DOHH2 (cell line): ENCODE results near the gene UTP15.

Experiments
- H3F3A ChIP-seq: fragments of 200-600 bp; sonication (generic), shearing (Covaris generic); 2 replicates; pipeline ENCODE4 v1.6.0; 2016; ENCODE audit warnings: antibody characterized with exemption, mild to moderate bottlenecking; ENCODE audit not compliant: control insufficient read depth, insufficient read depth
- H3K27ac ChIP-seq: fragments of 200-600 bp; sonication (generic); 2 replicates; pipeline ENCODE4 v1.5.1; 2014; ENCODE audit warnings: low read depth, mild to moderate bottlenecking, low read length, moderate library complexity
- H3K27me3 ChIP-seq: fragments of 200-600 bp; sonication (generic); 2 replicates; pipeline ENCODE4 v1.6.1; 2014; ENCODE audit warnings: mild to moderate bottlenecking, low read length, mixed read lengths; ENCODE audit not compliant: control insufficient read depth
- H3K36me3 ChIP-seq: fragments of 200-600 bp; sonication (generic); 2 replicates; pipeline ENCODE4 v1.6.1; 2014; ENCODE audit warnings: mild to moderate bottlenecking, low read length, moderate library complexity, mixed read lengths; ENCODE audit not compliant: control insufficient read depth
- H3K4me1 ChIP-seq: fragments of 200-600 bp; sonication (generic); 2 replicates; pipeline ENCODE4 v1.6.1; 2014; ENCODE audit warnings: mild to moderate bottlenecking, low read length, mixed read lengths; ENCODE audit not compliant: control insufficient read depth
- H3K4me2 ChIP-seq: fragments of 200-600 bp; sonication (generic); 2 replicates; pipeline ENCODE4 v1.6.0; 2014; ENCODE audit warnings: mild to moderate bottlenecking, low read length, moderate library complexity
- H3K4me3 ChIP-seq: fragments of 200-600 bp; sonication (generic); 2 replicates; pipeline ENCODE4 v1.5.1; 2014; ENCODE audit warnings: mild to moderate bottlenecking, low read length, mixed read lengths
- H3K79me2 ChIP-seq: fragments of 200-600 bp; sonication (generic); 2 replicates; pipeline ENCODE4 v1.6.1; 2014; ENCODE audit warnings: mild to moderate bottlenecking, low read length, mixed read lengths; ENCODE audit not compliant: control insufficient read depth
- H3K9me2 ChIP-seq: fragments of 200-600 bp; sonication (generic); replicated peaks from 2 replicates; pipeline ENCODE4 v1.6.1; 2014; ENCODE audit warnings: mild to moderate bottlenecking, low read length, mixed read lengths; ENCODE audit not compliant: control insufficient read depth
- H3K9me3 ChIP-seq: fragments of 200-600 bp; sonication (generic); 2 replicates; pipeline ENCODE4 v1.6.1; 2014; ENCODE audit warnings: antibody characterized with exemption, low read length, mixed read lengths; ENCODE audit not compliant: control insufficient read depth, insufficient read depth
- H4K20me1 ChIP-seq: fragments of 200-600 bp; sonication (generic); 2 replicates; pipeline ENCODE4 v1.6.0; 2014; ENCODE audit warnings: low read depth, mild to moderate bottlenecking, antibody characterized with exemption, low read length, moderate library complexity; ENCODE audit not compliant: control insufficient read depth, insufficient read depth
- EZH2phosphoT487 ChIP-seq: fragments of 200-600 bp; sonication (generic); IDR thresholded peaks from 2 replicates; pipeline ENCODE4 v1.6.1; 2017; ENCODE audit warnings: borderline replicate concordance, mild to moderate bottlenecking, antibody characterized with exemption, low read length, moderate library complexity, mixed read lengths
- TF ChIP-seq, protein P1 (sequence below): fragments of 200-600 bp; sonication (generic); IDR thresholded peaks from one replicate; pipeline ENCODE4 v1.5.1; 2014; ENCODE audit warnings: antibody characterized with exemption, mild to moderate bottlenecking, low read depth, low read length; ENCODE audit not compliant: poor library complexity, severe bottlenecking

Gene UTP15

DNA sequence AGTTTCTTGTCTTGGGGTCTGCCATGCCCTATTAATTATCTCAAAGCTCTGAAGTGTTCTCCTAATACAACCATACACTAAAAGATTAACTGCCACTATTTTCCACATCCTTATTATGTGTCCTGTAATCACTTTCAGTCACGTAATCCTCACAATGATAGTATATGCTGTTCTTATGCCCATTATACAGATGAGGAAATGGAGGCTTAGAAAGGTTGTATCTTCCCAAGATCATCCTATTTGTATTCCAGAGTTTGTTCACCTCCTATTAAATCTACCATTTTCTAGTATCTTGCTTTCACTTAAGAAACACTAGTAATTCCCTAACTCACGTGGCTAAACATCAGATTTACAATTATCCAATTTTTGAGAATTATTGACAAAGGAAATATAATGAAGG, 57.5 kb downstream of the UTP15 start:
- H3K27me3 ChIP-seq: peaks cover 28% of the 10 kb centered on the region
- no peak for TF ChIP-seq EZH2phosphoT487
- TF ChIP-seq, protein P1, sequence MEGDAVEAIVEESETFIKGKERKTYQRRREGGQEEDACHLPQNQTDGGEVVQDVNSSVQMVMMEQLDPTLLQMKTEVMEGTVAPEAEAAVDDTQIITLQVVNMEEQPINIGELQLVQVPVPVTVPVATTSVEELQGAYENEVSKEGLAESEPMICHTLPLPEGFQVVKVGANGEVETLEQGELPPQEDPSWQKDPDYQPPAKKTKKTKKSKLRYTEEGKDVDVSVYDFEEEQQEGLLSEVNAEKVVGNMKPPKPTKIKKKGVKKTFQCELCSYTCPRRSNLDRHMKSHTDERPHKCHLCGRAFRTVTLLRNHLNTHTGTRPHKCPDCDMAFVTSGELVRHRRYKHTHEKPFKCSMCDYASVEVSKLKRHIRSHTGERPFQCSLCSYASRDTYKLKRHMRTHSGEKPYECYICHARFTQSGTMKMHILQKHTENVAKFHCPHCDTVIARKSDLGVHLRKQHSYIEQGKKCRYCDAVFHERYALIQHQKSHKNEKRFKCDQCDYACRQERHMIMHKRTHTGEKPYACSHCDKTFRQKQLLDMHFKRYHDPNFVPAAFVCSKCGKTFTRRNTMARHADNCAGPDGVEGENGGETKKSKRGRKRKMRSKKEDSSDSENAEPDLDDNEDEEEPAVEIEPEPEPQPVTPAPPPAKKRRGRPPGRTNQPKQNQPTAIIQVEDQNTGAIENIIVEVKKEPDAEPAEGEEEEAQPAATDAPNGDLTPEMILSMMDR: no peak
- H3K4me1 ChIP-seq: no peaks in the 10 kb centered on the region
- no peaks in the 10 kb centered on the region for H3K9me3 ChIP-seq
- no peaks in the 10 kb centered on the region for H3K79me2 ChIP-seq
- H3K27ac ChIP-seq: no peak overlapping the region
- no peaks in the 10 kb centered on the region for H3F3A ChIP-seq
- H3K4me3 ChIP-seq: no peak overlapping the region
- H3K9me2 ChIP-seq: no peaks in the 10 kb centered on the region
- H4K20me1 ChIP-seq: no peaks in the 10 kb centered on the region
- H3K4me2 ChIP-seq: no peak overlapping the region
- no peaks in the 10 kb centered on the region for H3K36me3 ChIP-seq

DNA sequence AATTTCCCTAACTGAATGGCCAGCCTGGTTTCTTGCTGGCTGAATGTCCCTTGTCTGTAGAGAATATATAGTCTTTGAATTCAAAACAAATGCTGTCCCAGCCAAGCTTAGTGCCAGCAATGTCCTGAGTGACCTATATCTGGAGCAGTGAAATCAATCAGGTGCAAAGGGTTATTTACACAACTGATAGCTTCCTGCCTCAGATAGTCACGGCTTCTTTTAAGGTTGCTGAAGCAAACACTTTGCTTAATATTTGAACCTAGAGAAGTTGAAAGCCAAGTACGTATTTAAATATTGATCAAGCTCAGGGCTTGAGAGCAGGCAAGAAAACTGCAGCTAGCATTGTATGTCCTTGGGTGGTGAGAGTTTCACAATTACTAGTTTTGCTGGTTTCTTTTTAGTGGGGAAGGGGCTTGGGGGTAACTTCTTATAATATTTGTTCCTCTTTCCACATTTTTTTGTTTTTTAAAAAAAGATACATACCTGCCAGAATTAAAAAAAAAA, 58.4 kb downstream of the UTP15 start:
- Histone ChIP-seq H3K9me3 (no peaks in the 10 kb centered on the region), H3K27ac (no peak overlapping the region)

DNA sequence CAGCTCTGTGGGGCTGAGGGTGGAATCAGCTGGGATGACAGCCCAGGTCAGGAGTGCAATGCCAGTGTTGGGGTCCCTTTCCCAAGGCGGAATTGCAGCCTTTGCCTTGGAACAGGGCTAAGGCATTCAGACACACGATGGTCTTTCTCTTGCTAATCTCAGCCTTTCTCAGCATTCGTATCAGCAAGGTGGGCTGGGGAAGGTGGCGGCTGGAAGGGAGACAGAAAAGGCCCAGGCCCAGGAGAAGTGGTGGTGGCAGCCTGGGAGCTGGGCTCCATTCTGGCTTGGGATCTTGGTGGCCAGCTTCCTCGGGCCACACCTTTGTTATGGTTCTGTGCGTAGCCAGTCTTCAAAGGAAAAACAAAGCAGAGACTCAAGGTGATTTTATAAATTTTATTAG, 59.3 kb downstream of the UTP15 start:
- Histone ChIP-seq H3F3A (no peaks in the 10 kb centered on the region), H3K27ac (no peak overlapping the region)

More for the DNA sequence above, 58.4 kb downstream of the UTP15 start:
- Histone ChIP-seq H3K27me3 (peaks cover 35% of the 10 kb centered on the region), H3K9me2 (no peaks in the 10 kb centered on the region), H3K36me3 (no peaks in the 10 kb centered on the region), H3K4me3 (no peak overlapping the region), H3K79me2 (no peaks in the 10 kb centered on the region), H3K4me1 (no peaks in the 10 kb centered on the region), H4K20me1 (no peaks in the 10 kb centered on the region), H3F3A (no peaks in the 10 kb centered on the region), H3K4me2 (no peak overlapping the region)
- TF ChIP-seq, protein P1: no peak
- no peak for TF ChIP-seq EZH2phosphoT487

More for the DNA sequence above, 59.3 kb downstream of the UTP15 start:
- TF ChIP-seq, protein P1: no peak
- no peak for TF ChIP-seq EZH2phosphoT487
- Histone ChIP-seq H3K4me2 (no peak overlapping the region), H4K20me1 (no peaks in the 10 kb centered on the region), H3K4me1 (no peaks in the 10 kb centered on the region), H3K9me3 (no peaks in the 10 kb centered on the region), H3K4me3 (no peak overlapping the region), H3K79me2 (no peaks in the 10 kb centered on the region), H3K9me2 (no peaks in the 10 kb centered on the region), H3K36me3 (no peaks in the 10 kb centered on the region), H3K27me3 (peaks cover 31% of the 10 kb centered on the region)
